NCI-H526 treated with DMSO at 0.1 percent for 48 hours (cell line): Measurements from ENCODE around the gene ELOA2.
"Not testable (repeated sequence)": the region's sequence is repeated elsewhere in the genome, so short reads cannot be mapped to it uniquely, and the experiment has no call there.

Source experiments
- DNase-seq: peaks from one replicate; lab custom pipeline; 2025; lab: John Stamatoyannopoulos, UW

Gene ELOA2

GRCh38 chr18:47020757-47021156 is 14.7 kb downstream of the ELOA2 start:
- DNase-seq = not testable (repeated sequence)

GRCh38 chr18:47019870-47020269 is 15.6 kb downstream of the ELOA2 start:
- DNase-seq = not testable (repeated sequence)
